GM20431 (cell line): ENCODE measurements around the gene OR52N1.

ENCODE experiments used
- in situ Hi-C: fragments of 300-500 bp; cut with MseI, MboI; formaldehyde crosslinking; loops from one replicate; pipeline ENCODE4 v1.15.0; 2020; ENCODE audit warnings: low sequenced_read_pairs; ENCODE audit not compliant: unreplicated experiment

The OR52N1 gene

GRCh38 chr11:5791165-5791564 is at the start of gene OR52N1:
Gene OR52N1, minus strand, starts transcription at chr11:5791265. Its CDS starts 2,449 bp downstream, at chr11:5788816.
- in situ Hi-C loops, result no loop called here

- in situ Hi-C loops, result no loop called here
Measured at GRCh38 chr11:5837695-5838094, 46.6 kb upstream of the OR52N1 start.

- in situ Hi-C loops, result no loop called here
Measured at GRCh38 chr11:5833446-5833845, 42.4 kb upstream of the OR52N1 start.

- in situ Hi-C loops, result no loop called here
Measured at GRCh38 chr11:5831196-5831829, 40.2 kb upstream of the OR52N1 start.

- in situ Hi-C loops, result loop anchor here (25.0 kb wide), 1 partner anchor 206 kb away; no protein-coding TSS in a partner anchor
Measured at GRCh38 chr11:5818245-5818886, 27.3 kb upstream of the OR52N1 start.

GRCh38 chr11:5815534-5815933 is 24.5 kb upstream of the OR52N1 start:
- in situ Hi-C loops, result loop anchor here (25.0 kb wide), 1 partner anchor 203 kb away; no protein-coding TSS in a partner anchor

GRCh38 chr11:5809905-5810795 is 19.1 kb upstream of the OR52N1 start:
- in situ Hi-C loops, result loop anchor here (25.0 kb wide), 1 partner anchor 198 kb away; no protein-coding TSS in a partner anchor

GRCh38 chr11:5809122-5809519 is 18.1 kb upstream of the OR52N1 start:
- in situ Hi-C loops, result loop anchor here (25.0 kb wide), 1 partner anchor 197 kb away; no protein-coding TSS in a partner anchor

- in situ Hi-C loops, result loop anchor here (25.0 kb wide), 1 partner anchor 196 kb away; no protein-coding TSS in a partner anchor
Measured at GRCh38 chr11:5808500-5809121, 17.5 kb upstream of the OR52N1 start, which contains the start of gene OR52N2. Gene OR52N2, plus strand, starts transcription at chr11:5808924. Its CDS starts 11,412 bp downstream, at chr11:5820336.

GRCh38 chr11:5807580-5807979 is 16.5 kb upstream of the OR52N1 start:
- in situ Hi-C loops, result loop anchor here (25.0 kb wide), 1 partner anchor 195 kb away; no protein-coding TSS in a partner anchor

- in situ Hi-C loops, result loop anchor here (25.0 kb wide), 1 partner anchor 192 kb away; no protein-coding TSS in a partner anchor
Measured at GRCh38 chr11:5803982-5804381, 12.9 kb upstream of the OR52N1 start.

- in situ Hi-C loops, result no loop called here
Measured at GRCh38 chr11:5796541-5796940, 5.5 kb upstream of the OR52N1 start.

- in situ Hi-C loops, result no loop called here
Measured at GRCh38 chr11:5783255-5783654, 7.8 kb downstream of the OR52N1 start, which contains the start of gene OR52N5. Gene OR52N5, minus strand, starts transcription at chr11:5783355. Its CDS starts 4,721 bp downstream, at chr11:5778634.

- in situ Hi-C loops, result no loop called here
Measured at GRCh38 chr11:5767056-5767455, 24.0 kb downstream of the OR52N1 start.

- in situ Hi-C loops, result no loop called here
Measured at GRCh38 chr11:5753943-5754342, 37.1 kb downstream of the OR52N1 start, which contains the start of gene OR52N4. Gene OR52N4, plus strand, starts transcription at chr11:5754243. Its CDS starts 498 bp downstream, at chr11:5754741.

- in situ Hi-C loops, result no loop called here
Measured at GRCh38 chr11:5749836-5750235, 41.2 kb downstream of the OR52N1 start.

GRCh38 chr11:5746614-5747013 is 44.5 kb downstream of the OR52N1 start:
- in situ Hi-C loops, result no loop called here

- in situ Hi-C loops, result no loop called here
Measured at GRCh38 chr11:5738431-5738830, 52.6 kb downstream of the OR52N1 start.

- in situ Hi-C loops, result no loop called here
Measured at GRCh38 chr11:5737670-5738392, 53.2 kb downstream of the OR52N1 start.
